ENCODE measurements around the gene AFF3.

Gene AFF3

GRCh38 chr2:99688699-99689098 is 453.7 kb downstream of the AFF3 start:
- H3K9me3 ChIP-seq (ENCODE audit: control insufficient read depth in 2 of 2, low read length in 2 of 2), result no peaks in the 10 kb centered on the region
- no peaks in the 10 kb centered on the region for H3K36me3 ChIP-seq (ENCODE audit: control insufficient read depth in 2 of 2, insufficient read depth in 2 of 2, low read length in 2 of 2)
- H3K4me3 ChIP-seq (ENCODE audit: low read length in 2 of 2), result no peak overlapping the region
- H3K4me1 ChIP-seq (ENCODE audit: control insufficient read depth, insufficient read depth, low read length), result no peaks in the 10 kb centered on the region
- H3K9ac ChIP-seq (ENCODE audit: low read length in 2 of 2), result no peak overlapping the region
- no peak overlapping the region for H3K27ac ChIP-seq (ENCODE audit: low read length)
- H3K27me3 ChIP-seq (ENCODE audit: control insufficient read depth in 1 of 2, insufficient read depth in 2 of 2, low read length in 2 of 2), result no peaks in the 10 kb centered on the region

GRCh38 chr2:99682275-99683060 is 459.9 kb downstream of the AFF3 start:
- no peaks in the 10 kb centered on the region for H3K9me3 ChIP-seq (ENCODE audit: control insufficient read depth in 2 of 2, low read length in 2 of 2)
- H3K4me3 ChIP-seq (ENCODE audit: low read length in 2 of 2), result no peak overlapping the region
- no peaks in the 10 kb centered on the region for H3K4me1 ChIP-seq (ENCODE audit: control insufficient read depth, insufficient read depth, low read length)
- H3K27me3 ChIP-seq (ENCODE audit: control insufficient read depth in 1 of 2, insufficient read depth in 2 of 2, low read length in 2 of 2), result no peaks in the 10 kb centered on the region
- no peaks in the 10 kb centered on the region for H3K36me3 ChIP-seq (ENCODE audit: control insufficient read depth in 2 of 2, insufficient read depth in 2 of 2, low read length in 2 of 2)
- no peak overlapping the region for H3K27ac ChIP-seq (ENCODE audit: low read length)
- H3K9ac ChIP-seq (ENCODE audit: low read length in 2 of 2), result no peak overlapping the region

GRCh38 chr2:99680946-99681345 is 461.4 kb downstream of the AFF3 start:
- Histone ChIP-seq H3K27ac (ENCODE audit: low read length) (no peak overlapping the region), H3K9ac (ENCODE audit: low read length in 2 of 2) (no peak overlapping the region), H3K36me3 (ENCODE audit: control insufficient read depth in 2 of 2, insufficient read depth in 2 of 2, low read length in 2 of 2) (no peaks in the 10 kb centered on the region)

DNA sequence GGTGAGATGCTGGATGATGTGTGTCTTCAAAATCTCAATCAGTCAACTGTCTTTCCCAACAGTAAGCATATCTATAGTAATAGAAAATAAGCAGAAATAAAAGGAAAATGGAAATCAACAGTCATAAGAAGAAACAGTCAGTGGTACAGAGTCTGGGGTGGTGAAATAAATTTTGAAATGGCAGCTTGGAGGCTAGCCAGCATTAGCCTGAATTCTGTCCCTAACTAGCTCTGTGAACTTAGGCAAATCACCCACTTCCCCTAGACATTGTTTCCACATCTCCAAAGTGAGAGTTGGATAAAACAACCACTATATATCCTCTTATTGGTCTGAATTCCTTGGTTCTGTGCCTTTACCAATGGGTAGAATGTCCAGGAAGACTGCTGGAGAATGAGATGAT is 462.9 kb downstream of the AFF3 start:
- Histone ChIP-seq H3K36me3 (ENCODE audit: control insufficient read depth in 2 of 2, insufficient read depth in 2 of 2, low read length in 2 of 2) (no peaks in the 10 kb centered on the region), H3K9ac (ENCODE audit: low read length in 2 of 2) (no peak overlapping the region), H3K4me1 (ENCODE audit: control insufficient read depth, insufficient read depth, low read length) (no peaks in the 10 kb centered on the region), H3K9me3 (ENCODE audit: control insufficient read depth in 2 of 2, low read length in 2 of 2) (no peaks in the 10 kb centered on the region), H3K4me3 (ENCODE audit: low read length in 2 of 2) (no peak overlapping the region), H3K27me3 (ENCODE audit: control insufficient read depth in 1 of 2, insufficient read depth in 2 of 2, low read length in 2 of 2) (no peaks in the 10 kb centered on the region), H3K27ac (ENCODE audit: low read length) (no peak overlapping the region)

More at GRCh38 chr2:99680946-99681345, 461.4 kb downstream of the AFF3 start:
- Histone ChIP-seq H3K4me1 (ENCODE audit: control insufficient read depth, insufficient read depth, low read length) (no peaks in the 10 kb centered on the region), H3K27me3 (ENCODE audit: control insufficient read depth in 1 of 2, insufficient read depth in 2 of 2, low read length in 2 of 2) (no peaks in the 10 kb centered on the region), H3K4me3 (ENCODE audit: low read length in 2 of 2) (no peak overlapping the region), H3K9me3 (ENCODE audit: control insufficient read depth in 2 of 2, low read length in 2 of 2) (no peaks in the 10 kb centered on the region)

DNA sequence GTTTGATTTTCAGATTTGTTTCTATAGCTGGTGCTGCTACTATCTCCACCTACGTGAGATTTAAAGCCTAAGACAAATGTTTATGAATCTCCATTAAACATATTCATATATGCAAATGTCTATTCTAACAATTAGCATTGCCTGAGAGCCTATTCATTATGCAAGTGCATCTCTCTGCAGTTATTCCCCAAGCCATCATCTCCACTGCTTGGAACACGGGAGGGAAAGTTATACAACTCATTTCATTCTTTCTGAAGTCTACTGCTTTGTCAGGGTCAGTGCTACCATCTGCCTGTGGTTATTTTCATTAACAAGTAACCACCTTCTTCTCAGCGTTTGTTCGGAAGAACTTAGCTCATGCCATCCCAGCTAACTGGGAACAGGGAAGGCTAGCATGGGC is 463.8 kb downstream of the AFF3 start:
- Histone ChIP-seq H3K4me1 (ENCODE audit: control insufficient read depth, insufficient read depth, low read length) (peaks cover under 1% of the 10 kb centered on the region), H3K9ac (ENCODE audit: low read length in 2 of 2) (no peak overlapping the region), H3K9me3 (ENCODE audit: control insufficient read depth in 2 of 2, low read length in 2 of 2) (no peaks in the 10 kb centered on the region)

DNA sequence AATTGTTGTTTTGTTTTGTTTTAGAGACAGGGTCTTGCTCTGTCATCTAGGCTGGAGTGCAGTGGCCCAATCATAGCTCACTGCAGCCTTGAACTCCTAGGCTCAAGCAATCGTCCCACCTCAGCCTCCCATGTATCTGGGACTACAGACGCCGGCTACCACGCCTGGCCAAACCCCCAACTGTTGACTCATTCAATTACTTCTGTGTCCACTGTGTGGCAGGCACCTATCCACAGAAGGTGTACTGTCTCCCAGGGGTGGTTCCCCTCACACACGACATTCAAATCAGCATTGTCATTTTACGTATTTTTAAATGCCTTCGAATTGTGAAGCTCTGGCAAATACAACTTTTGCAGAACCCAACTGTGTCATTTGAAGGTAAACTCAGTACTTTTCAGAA is 464.6 kb downstream of the AFF3 start:
- Histone ChIP-seq H3K27ac (ENCODE audit: low read length) (no peak overlapping the region), H3K9me3 (ENCODE audit: control insufficient read depth in 2 of 2, low read length in 2 of 2) (no peaks in the 10 kb centered on the region), H3K4me3 (ENCODE audit: low read length in 2 of 2) (no peak overlapping the region), H3K27me3 (ENCODE audit: control insufficient read depth in 1 of 2, insufficient read depth in 2 of 2, low read length in 2 of 2) (no peaks in the 10 kb centered on the region), H3K9ac (ENCODE audit: low read length in 2 of 2) (no peak overlapping the region), H3K36me3 (ENCODE audit: control insufficient read depth in 2 of 2, insufficient read depth in 2 of 2, low read length in 2 of 2) (no peaks in the 10 kb centered on the region), H3K4me1 (ENCODE audit: control insufficient read depth, insufficient read depth, low read length) (peaks cover 3% of the 10 kb centered on the region)

More for the DNA sequence above, 463.8 kb downstream of the AFF3 start:
- no peaks in the 10 kb centered on the region for H3K36me3 ChIP-seq (ENCODE audit: control insufficient read depth in 2 of 2, insufficient read depth in 2 of 2, low read length in 2 of 2)
- no peak overlapping the region for H3K27ac ChIP-seq (ENCODE audit: low read length)
- no peak overlapping the region for H3K4me3 ChIP-seq (ENCODE audit: low read length in 2 of 2)
- H3K27me3 ChIP-seq (ENCODE audit: control insufficient read depth in 1 of 2, insufficient read depth in 2 of 2, low read length in 2 of 2), result no peaks in the 10 kb centered on the region

DNA sequence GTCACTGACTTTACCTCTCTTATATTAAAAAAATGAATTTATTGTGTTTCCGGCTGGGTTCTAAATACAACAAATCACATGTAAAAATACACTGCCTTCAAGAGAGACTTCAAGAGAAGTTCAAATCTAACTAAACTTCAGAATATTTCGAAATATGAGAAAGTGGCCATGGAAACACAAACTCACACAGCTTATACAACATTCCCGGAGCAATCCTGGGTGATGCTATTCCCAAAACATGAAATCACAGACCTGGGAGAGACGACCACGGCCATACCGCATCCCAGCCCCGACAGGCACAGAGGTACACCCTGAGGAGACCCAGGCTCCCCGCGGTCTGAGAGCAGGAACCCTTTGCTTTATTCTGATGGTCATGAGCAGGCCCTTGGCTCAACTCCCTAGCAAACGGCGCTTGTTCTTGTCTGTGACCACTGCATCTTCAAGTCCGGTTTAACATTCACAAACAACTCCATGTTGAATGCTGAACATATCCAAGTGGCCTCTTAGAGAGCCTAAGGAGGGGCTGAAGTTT is 467.2 kb downstream of the AFF3 start:
- Histone ChIP-seq H3K4me3 (ENCODE audit: low read length in 2 of 2) (no peak overlapping the region), H3K27me3 (ENCODE audit: control insufficient read depth in 1 of 2, insufficient read depth in 2 of 2, low read length in 2 of 2) (no peaks in the 10 kb centered on the region), H3K9ac (ENCODE audit: low read length in 2 of 2) (no peak overlapping the region), H3K27ac (ENCODE audit: low read length) (no peak overlapping the region), H3K4me1 (ENCODE audit: control insufficient read depth, insufficient read depth, low read length) (peaks cover 3% of the 10 kb centered on the region), H3K36me3 (ENCODE audit: control insufficient read depth in 2 of 2, insufficient read depth in 2 of 2, low read length in 2 of 2) (no peaks in the 10 kb centered on the region), H3K9me3 (ENCODE audit: control insufficient read depth in 2 of 2, low read length in 2 of 2) (no peaks in the 10 kb centered on the region)

- no peak overlapping the region for H3K9ac ChIP-seq (ENCODE audit: low read length in 2 of 2)
- no peaks in the 10 kb centered on the region for H3K36me3 ChIP-seq (ENCODE audit: control insufficient read depth in 2 of 2, insufficient read depth in 2 of 2, low read length in 2 of 2)
- H3K4me1 ChIP-seq (ENCODE audit: control insufficient read depth, insufficient read depth, low read length), result peaks cover 3% of the 10 kb centered on the region
- H3K9me3 ChIP-seq (ENCODE audit: control insufficient read depth in 2 of 2, low read length in 2 of 2), result no peaks in the 10 kb centered on the region
- no peak overlapping the region for H3K4me3 ChIP-seq (ENCODE audit: low read length in 2 of 2)
- no peak overlapping the region for H3K27ac ChIP-seq (ENCODE audit: low read length)
- no peaks in the 10 kb centered on the region for H3K27me3 ChIP-seq (ENCODE audit: control insufficient read depth in 1 of 2, insufficient read depth in 2 of 2, low read length in 2 of 2)
Measured at GRCh38 chr2:99674090-99674489, 468.3 kb downstream of the AFF3 start.

GRCh38 chr2:99672766-99673350 is 469.5 kb downstream of the AFF3 start:
- no peaks in the 10 kb centered on the region for H3K9me3 ChIP-seq (ENCODE audit: control insufficient read depth in 2 of 2, low read length in 2 of 2)
- no peak overlapping the region for H3K27ac ChIP-seq (ENCODE audit: low read length)
- peaks cover 3% of the 10 kb centered on the region for H3K4me1 ChIP-seq (ENCODE audit: control insufficient read depth, insufficient read depth, low read length)
- H3K36me3 ChIP-seq (ENCODE audit: control insufficient read depth in 2 of 2, insufficient read depth in 2 of 2, low read length in 2 of 2), result no peaks in the 10 kb centered on the region
- no peak overlapping the region for H3K4me3 ChIP-seq (ENCODE audit: low read length in 2 of 2)
- H3K27me3 ChIP-seq (ENCODE audit: control insufficient read depth in 1 of 2, insufficient read depth in 2 of 2, low read length in 2 of 2), result no peaks in the 10 kb centered on the region
- H3K9ac ChIP-seq (ENCODE audit: low read length in 2 of 2), result no peak overlapping the region

DNA sequence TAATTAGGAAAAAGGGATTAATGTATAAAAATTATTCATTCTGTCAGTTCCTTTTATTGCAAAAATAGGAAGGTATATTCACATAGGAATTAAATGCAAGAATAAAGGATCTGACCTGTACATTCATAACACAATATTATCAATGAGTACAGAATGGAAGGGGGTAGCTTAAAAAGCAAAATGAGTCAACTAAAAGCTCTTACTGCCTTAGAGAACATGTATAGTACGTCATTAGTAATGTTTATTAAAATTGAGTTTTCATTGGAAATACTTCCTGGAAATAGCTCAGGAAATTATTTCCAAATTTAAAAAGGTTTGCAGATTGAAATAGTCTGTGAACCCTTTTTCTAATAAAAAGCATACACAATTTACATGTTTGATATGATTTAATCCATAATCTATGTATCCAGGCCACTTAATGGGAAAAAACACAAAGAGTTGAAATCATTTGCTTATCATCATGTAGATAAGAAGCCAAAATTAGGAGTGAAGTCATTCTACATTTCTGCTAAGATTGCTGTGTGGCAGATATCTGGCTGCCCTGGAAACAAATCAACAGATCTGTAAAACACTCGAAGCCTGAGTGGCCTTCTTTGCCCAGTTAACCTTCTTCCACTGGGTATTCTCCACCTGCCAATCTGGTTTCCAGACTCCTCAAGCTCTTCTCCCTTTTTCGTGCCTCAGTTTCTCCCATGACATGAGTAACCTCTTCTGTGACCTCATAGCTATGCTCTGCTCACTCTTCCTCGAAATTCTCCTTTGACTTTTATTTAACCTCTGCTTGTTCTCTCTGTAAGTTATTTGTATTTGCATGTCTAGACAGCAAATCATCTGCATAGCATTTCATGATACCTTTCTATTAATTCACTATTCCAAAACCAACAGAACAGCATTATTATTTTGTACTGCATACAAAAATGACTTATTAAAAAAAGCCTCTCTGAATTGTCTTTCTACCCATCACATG is 471.3 kb downstream of the AFF3 start:
- H3K27ac ChIP-seq (ENCODE audit: low read length), result no peak overlapping the region
- no peaks in the 10 kb centered on the region for H3K27me3 ChIP-seq (ENCODE audit: control insufficient read depth in 1 of 2, insufficient read depth in 2 of 2, low read length in 2 of 2)
- H3K4me3 ChIP-seq (ENCODE audit: low read length in 2 of 2), result no peak overlapping the region
- H3K4me1 ChIP-seq (ENCODE audit: control insufficient read depth, insufficient read depth, low read length), result peaks cover 3% of the 10 kb centered on the region
- no peak overlapping the region for H3K9ac ChIP-seq (ENCODE audit: low read length in 2 of 2)
- H3K36me3 ChIP-seq (ENCODE audit: control insufficient read depth in 2 of 2, insufficient read depth in 2 of 2, low read length in 2 of 2), result no peaks in the 10 kb centered on the region
- H3K9me3 ChIP-seq (ENCODE audit: control insufficient read depth in 2 of 2, low read length in 2 of 2), result no peaks in the 10 kb centered on the region
